SH-SY5Y (cell line): Measurements from ENCODE around the gene DPYD.

Experiments
- GATA2 ChIP-seq: IDR thresholded peaks from 2 replicates; pipeline ENCODE4 v1.6.1; 2011; ENCODE audit warnings: mild to moderate bottlenecking, low read depth, low read length
- GATA3 ChIP-seq: IDR thresholded peaks from 2 replicates; pipeline ENCODE4 v1.6.1; 2011; ENCODE audit warnings: low read depth, mild to moderate bottlenecking, low read length, moderate library complexity

DNA sequence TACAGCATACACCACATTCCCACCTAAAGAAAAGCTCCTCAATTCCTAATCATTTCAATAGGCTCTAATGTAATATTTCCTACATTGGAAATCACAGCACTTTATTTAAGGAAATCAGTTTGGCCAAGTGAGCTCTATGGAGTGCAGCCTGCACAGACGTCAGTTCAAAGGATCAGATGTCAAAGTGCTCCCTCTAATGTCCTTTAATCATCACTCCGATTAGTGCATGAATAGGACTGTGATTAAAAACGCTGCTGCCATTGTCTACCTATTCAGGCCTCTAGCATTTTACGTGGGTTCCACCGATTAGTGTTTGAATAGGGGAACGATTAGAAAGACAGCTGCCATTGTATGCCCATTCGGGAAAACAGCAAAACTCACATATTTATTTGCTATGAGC lies 50.2 kb downstream of the DPYD start:
- TF ChIP-seq GATA2, result no peak
- no peak for TF ChIP-seq GATA3
